ENCODE measurements around the gene CPT1A.

DNA sequence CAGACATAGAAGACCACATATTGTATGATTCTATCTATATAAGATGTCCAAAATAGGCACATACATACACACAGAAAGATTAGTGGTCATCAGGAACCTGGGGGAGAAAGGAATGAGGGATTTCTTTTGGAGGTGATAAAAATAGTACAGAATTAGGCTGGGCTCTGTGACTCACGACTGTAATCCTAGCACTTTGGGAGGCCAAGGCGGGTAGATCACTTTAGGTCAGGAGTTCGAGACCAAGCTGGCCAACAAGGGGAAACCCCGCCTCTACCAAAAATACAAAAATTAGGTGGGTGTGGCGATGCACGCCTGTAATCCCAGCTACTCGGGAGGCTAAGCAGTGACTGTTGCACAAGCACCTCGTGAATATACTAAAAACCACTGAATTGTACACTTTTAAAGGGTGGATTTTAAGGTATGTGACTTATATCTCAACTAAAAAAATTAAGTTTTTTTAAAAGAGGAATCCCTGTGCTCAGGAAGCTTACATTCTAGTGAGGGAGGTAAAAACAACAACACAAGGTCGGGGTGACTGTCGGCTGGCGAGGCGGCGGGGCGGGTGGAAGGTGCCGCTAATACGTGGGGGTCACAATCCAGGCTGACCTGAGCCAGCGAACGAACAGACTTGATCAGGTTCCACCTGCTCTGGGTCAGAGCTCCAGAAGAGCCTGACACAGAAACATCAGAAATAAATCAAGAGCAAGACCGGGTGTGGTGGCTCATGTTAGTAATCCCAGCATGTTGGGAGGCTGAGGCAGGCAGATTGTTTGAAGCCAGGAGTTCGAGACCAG lies 65.1 kb downstream of the CPT1A start:
- no peak for TF ChIP-seq CTCF (IDR thresholded peaks at IDR 0.05)
- no peak for TF ChIP-seq POLR2A (IDR thresholded peaks at IDR 0.05)

Measured in Peyer's patch (tissue), 4 donors.